ENCODE data around the gene MTG1.

- TF ChIP-seq CTCF (conservative IDR thresholded peaks at IDR 0.05), result no peak
- no peak for TF ChIP-seq ZFX (IDR thresholded peaks at IDR 0.05)
Observed at GRCh38 chr10:133346413-133346812, 47.5 kb upstream of the MTG1 start.
